CD1c-positive myeloid dendritic cell (primary cell): Measurements from ENCODE around the gene MYOZ1.
"Not testable (repeated sequence)": the region's sequence is repeated elsewhere in the genome, so short reads cannot be mapped to it uniquely, and the experiment has no call there.

Experiments
- DNase-seq: peaks from one replicate; pipeline ENCODE4 v3.0.0-alpha.2; 2016; ENCODE audit errors: extremely low spot score

MYOZ1 gene

DNA sequence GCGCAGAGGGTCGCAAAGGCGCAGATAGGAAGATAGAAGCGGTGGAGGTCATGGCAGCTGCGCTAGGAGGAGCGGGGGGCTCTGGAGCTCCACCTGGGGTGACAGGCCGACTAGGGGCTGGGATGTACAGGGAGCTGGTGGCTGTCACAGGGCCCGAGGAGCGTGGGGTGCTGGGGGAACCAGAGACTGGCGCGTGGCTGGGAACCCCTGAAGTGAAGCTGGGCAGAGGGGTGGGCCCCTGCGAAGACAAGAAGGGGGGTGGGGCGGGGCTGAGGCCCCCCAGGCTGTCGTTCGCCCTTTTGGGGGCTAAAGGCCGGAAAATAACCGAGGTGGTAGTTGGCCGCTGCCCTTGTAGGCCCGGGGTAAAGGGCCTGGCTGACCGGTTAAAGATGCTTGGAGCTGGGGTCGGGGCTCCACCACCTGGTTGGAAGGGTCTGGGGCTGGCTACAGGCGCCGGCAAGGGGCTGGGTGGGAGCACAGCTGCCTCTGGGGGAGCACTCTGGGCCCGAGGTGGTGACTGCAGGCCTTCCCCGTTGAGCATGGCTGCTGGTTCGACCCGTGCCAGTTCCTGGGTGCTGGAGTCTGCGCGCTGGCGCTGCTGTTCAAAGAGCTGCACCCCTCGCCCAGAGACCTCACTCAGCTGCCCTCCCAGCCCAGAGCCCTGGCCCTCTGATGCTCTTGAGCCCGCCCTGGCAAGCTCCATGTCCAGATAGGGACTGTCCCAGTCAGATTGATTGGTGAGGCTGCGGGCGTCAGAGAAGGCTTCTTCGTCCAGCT, 6.8 kb upstream of the MYOZ1 start:
- no peak for DNase-seq

DNA sequence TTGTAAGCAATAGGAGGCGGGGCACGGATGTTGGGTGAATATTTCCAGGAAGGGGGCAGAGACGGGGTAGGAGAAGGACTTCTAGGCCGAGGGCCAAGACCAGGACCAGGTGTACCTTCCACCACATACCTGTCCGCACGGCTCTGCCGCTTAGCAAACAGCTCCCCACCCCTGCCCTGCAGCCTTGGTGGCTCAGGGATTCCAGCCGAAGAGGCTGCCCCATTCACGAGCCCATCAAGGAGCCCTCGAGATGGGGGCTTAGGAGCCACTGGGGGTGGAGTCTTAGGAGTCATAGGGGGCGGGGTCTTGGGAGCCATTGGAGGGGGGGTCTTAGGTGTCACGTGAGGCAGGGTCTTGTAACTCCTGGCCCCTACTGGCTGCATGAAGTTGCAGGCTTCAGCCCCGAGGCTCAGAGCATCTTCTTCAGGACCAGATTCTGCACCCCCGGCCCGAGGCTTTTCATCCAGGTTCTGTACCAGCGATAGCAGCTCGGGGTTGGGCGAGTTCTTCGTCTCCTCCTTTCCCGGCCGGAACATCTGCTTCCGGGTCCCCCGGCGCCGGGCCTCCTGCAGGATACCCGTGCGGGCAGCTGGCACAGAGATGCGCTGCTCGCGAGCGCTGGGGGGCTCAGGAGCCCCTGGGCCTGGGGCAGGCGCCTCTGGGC, 6.1 kb upstream of the MYOZ1 start:
- DNase-seq = peak; percentile 35

DNA sequence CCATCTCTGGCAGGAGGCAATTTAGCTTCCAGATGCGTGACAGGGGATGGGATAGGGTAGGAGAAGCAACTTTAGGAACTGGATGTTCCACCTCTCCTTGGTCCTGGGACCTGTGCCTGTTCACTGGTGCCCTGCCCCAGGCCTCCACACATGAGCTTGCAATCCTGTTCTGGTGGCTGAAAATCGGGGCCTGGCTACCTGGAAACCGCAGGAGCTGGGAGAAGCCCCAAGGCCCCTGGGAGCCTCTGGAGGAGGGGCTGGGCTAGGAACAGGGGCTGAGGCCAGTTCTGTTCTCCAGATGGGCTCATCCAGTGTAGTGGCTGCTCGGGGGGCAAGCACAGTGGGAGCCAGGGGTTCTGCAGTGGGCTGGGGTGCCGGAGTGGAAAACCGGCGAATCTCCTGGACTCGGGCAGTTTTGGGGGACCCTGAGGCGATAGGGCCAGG, 5.3 kb upstream of the MYOZ1 start:
- no peak for DNase-seq

DNA sequence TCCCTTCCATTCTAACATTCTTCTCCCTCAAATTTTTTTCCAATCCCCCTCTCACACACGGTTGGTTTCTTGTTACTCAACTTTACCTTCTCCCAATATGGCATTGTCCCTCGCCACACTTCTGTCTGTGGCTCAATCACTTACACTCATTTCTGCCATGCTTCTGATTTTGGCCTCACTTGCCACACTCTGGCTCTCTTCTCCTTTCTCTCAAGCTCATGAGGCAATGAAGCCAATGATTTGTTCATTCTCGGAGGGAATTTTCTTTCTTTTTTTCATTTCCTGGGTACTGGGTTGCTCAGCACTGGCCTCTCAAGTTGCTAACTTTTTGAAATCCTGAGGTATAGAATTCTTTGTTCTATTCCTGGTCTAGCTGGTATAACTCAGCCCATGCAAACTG, 4.0 kb upstream of the MYOZ1 start:
- DNase-seq = peak; percentile 44

DNA sequence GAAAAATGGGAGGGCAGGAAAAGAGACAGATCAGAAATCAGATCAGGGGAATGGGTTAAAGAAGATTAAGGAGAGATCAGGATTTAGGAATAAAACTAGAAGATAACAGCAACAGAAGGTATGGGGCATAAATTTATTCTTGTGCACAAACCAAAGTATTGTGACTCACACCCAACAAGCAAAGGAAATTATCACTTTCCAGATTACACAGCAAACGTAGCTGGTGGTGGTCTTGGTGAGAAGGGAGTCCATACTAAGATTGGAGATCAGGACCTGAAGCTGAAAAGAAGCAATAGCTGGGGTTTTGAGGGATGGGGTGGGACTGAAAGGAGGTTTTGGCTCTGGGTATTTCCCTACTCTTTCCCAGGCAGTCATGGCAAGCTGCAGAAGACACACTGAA, 3.5 kb upstream of the MYOZ1 start:
- DNase-seq = no peak

DNA sequence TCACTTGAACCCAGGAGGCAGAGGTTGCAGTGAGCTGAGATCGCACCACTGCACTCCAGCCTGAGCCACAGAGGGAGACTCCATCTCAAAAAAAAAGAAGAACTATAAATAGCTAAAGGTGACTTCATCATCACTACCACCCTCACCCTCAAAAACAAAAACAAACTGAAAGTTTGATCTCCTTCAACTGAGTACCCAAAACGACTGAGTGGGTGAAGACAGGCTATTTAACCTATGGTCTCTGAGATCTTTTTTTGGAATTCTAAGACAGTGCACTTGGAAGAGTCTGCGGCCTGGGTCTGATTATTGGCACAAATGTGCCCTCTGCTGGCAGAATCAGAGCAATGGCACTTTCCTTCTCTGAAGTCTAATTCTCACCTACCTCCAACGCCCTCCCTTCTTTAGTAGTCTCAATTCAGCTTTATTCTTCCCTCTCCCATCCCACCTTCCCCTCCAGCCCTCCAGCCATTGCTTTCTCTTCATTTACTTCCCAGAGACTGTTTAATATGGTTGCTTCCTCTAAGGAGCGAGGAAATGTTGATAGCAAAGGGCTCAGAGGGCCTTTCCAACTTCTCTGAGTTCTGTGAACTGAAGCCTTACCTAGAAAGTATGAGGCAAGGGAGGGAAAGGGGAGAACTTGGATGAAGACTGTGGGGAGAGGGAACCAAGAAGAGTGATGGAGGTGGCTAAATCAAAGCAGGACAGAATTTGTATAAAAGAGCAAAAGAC, 2.9 kb upstream of the MYOZ1 start:
- DNase-seq = peak; percentile 70

DNA sequence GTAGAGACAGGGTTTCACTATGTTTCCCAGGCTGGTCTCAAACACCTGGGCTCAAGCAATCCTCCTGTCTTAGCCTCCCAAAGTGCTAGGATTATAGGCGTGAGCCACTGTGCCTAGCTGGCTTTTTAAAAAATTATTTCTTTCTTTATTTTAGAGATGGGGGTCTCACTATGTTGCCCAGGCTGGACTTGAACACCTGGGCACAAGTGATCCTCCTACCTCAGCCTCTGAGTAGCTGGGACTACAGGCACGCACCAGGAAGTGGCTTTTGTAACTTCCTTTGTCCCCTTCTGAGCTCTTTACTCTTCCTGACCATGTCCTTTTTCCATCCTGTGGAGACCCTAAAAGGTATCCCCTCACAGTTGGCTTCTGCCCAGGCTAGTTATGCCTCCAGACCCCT, 2.1 kb upstream of the MYOZ1 start:
- DNase-seq = no peak

DNA sequence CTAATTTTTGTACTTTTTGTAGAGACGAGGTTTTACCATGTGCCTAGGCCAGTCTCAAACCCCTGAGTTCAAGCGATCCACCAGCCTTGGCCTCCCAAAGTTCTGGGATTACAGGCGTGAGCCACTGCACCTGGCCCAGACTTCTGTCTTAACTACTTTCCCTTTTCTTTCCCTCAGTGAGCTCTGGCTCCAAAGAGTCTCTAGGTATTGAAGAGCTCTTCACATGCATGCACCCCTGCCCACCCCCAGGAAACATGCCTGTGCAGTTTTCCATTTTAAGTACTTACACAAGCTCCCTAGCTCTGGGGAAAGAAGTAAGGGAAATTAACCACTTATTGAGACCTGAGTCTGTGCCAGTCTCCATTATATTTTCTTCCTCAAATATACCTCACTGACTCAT, 2.0 kb downstream of the MYOZ1 start:
- DNase-seq = no peak

DNA sequence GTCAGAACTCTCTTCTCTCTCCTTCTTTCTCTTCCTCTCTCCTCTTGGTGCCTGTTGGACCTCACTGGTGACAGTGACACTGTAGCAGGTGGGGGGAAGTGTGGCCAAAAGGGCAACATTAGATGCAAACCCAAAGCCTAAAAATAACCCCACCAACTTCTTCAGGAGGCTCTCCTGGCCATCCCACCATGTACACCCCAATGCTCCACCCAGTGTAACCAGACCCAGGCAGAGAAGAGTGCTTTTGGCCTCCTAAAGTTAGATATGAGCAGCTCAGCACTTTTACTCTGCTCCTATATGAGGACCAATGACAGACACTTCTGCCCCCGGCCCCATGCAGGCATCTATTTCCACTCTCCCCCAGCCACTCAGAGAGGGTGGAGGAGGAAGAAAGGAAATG, 5.5 kb downstream of the MYOZ1 start:
- DNase-seq = no peak

DNA sequence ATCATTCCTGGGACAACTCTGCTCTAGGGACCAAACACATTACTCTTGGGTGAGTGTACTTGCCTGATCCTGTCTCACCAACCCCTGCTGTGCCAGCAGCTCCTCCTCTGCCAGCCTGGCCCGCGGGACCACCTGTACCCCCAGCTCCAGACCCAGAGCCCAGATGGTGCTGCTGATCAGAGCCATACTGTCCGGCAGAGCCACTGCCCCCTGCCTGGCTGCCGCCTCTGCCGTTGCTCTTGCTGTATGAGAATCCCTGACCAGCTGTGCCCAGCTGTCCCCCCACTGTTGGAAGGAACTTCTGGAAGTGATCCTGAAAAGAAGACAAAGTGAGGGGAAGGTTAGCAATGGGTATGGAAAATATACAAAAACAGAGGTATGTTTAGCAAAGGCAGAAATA, 6.9 kb downstream of the MYOZ1 start:
- DNase-seq = no peak

DNA sequence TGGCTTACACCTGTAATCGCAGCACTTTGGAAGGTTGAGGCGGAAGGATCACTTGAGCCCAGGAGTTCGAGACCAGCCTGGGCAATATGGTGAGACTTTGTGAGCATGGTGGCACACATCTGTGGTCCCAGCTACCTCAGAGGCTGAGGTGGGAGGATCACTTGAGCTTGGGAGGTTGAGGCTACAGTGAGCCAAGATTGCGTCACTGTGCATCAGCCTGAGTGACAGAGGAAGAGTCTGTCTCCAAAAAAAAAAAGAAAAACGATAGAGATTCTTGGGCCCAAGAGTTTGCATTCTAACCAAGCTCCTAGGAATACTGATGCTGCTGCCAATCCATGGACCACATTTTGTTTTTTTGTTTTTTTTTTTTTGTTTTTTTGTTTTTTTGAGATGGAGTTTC, 12.1 kb downstream of the MYOZ1 start:
- DNase-seq = no peak

DNA sequence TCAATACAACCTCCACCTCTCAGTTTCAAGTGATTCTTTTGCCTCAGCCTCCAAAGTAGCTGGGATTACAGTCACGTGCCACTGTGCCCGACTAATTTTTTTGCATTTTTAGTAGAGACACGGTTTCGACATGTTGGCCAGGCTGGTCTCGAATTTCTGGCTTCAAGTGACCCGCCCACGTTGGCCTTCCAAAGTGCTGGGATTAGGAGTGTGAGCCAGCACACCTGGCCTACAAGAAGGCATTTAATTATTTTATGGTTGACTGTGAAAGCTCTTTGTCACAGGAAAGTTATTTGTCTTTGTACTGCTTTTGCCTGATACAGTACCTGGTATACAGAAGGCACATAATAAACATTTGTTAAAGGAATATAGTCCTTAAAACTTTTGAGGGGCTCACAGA, 12.9 kb downstream of the MYOZ1 start:
- no peak for DNase-seq

DNA sequence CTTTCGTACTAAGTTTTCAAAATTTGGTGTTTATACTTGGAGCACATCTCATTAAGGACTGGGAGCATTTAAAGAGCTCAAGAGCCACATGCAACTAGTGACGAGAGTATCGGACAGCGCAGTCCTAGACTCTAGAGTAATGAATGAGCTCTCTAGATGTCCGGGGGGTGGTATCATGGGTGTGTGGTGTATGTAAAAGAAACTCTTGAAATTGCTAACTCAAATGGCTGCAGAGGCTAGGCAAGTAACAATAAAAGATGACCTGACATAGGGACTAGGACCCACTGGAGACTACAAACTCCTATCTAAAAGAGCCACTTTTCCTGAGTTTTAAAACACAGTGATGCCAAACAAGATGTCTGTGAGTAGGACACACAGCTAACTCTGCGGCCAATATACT, 14.0 kb downstream of the MYOZ1 start:
- no peak for DNase-seq

DNA sequence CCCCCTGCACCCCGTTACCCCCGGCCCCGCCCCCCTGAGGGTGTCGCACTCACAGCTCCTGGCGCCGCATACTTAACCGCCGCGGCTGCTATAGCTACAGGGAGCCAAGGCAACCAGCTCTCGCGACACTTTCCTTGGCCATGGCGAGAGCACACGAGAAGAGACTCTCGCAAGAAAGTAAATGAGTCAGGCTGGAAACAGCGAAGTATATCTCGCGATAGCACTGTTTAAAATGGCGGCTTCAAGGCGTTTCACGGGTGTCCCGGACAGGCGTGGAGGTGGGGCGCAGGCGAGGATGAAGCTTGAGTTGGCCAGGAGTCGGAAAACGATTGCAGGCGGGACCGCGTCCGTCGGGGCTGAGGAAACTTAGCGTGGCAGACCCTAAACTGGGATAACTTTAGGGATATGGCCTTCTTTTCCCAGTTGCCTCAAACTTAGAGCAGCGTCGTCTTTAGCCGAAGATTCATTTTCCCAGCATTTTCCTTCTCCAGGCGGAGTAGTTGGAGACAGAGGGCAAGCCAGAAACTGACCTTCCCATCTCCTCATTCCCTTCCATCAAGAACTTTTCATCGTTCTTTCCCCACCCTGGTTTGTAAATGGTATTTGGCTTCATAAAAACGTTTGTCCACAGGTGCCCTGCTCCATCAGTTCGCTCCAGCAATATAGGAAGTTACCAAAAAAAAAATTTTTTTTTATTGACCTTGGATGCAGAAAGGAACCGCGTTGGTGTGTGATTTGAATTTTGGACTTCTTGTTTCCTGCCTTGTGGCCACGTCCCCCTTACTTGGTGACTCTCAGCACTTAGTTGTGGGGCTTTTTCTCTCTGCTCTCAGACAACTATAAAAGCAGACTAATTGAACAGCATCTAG, 15.2 kb downstream of the MYOZ1 start:
- peak; percentile 99 for DNase-seq

DNA sequence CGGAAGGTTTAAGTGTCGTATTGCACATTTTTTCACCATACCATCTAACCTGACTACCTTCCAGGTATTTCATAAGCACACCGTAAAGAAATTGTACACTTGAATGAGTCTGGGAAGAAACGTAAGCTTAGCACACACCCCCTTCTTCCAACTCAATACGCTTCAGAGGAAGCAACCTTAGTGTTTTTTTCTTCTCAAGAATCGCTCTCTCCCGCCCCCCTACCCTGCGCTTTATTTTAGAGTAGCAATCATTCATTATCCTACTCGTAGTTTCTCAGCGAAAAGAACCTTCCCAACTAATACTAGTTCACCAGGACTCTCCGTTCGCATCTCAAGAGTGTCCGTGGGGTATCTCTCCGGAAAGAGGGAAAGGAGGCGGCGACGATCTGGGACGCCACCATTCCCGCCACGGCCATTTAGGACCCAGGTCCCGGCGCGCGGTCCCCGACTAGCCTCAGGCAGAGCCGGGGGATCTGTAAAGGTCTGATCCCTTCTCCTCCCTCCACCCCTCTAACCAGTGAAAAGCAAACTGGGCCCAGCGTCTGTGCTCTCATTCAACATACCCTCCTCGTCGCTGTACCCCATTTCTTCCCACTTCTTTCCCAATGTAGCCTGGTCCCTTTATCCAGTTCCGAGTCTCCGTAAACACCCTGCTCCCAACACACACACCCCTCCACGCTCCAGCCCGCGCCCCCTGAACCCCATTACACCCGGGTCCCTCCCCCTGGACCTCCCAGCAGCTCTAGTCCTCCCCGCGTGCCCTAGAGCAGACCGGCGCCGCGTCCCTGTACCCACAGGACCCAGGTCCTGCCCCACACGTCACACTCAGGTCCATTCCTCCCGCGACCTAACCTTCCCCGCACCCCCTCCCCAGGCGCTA, 16.0 kb downstream of the MYOZ1 start:
- DNase-seq = peak; percentile 38

DNA sequence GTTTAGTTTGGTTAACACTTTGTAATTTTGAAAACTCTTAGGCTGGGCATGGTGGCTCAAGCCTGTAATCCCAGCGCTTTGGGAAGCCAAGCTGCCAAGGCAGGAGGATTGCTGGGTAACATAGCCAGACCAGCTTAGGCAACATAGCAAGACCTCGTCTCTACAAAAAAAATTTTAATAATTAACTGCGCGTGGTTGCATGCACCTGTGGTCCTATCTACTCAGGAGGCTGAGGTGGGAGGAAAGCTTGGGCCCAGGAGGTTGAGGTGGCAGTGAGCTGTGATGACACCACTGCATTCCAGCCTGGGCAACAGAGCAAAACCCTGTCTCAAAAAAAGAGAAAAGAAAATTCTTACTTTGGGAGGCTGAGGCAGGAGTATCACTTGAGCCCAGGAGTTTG, 18.2 kb downstream of the MYOZ1 start:
- no peak for DNase-seq

DNA sequence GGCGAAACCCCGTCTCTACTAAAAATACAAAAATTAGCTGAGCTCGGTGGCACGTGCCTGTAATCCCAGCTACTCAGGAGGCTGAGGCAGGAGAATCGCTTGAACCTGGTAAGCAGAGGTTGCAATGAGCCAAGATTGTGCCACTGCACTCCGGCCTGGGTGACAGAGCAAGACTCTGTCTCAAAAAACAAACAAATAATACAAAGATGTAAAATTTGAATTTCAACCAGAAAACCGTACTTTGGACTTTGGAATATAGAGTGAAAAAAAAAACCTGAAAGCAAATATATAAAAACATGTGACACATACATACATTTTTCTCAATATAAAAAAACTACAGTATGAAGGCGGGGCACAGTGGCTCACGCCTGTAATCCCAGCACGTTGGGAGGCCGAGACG, 20.3 kb downstream of the MYOZ1 start:
- DNase-seq = not testable (repeated sequence)

DNA sequence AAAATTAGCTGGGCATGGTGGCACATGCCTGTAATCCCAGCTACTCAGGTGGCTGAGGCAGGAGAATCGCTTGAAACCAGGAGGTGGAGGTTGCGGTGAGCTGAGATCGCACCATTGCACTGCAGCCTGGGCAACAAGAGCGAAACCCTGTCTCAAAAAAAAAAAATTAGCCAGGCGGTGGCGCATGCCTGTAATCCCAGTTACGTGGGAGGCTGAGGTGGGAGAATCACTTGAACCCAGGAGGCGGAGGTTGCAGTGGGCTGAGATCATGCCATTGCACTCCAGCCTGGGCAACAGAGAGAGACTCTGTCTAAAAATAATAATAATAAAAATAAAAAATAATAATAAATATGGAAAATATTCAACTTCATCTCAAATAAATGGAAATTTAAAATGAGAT, 24.1 kb downstream of the MYOZ1 start:
- DNase-seq = not testable (repeated sequence)

DNA sequence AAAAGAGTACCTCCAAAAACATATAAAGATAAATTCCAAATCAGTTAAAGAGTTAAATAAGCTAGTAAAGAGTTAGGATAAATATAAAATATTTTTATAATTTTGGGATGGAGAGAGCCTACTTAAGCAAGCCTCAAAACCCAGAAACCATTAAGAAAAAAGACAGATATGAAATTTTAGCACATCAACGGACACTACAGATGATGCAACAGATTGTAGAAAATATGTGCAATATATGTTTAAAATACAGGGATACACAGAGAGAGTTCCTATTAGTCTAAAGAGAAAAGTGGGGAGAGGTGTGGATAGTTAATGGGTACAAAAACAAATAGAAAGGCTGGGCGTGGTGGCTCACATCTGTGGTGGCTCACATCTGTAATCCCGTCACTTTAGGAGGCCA, 26.6 kb downstream of the MYOZ1 start:
- no peak for DNase-seq

DNA sequence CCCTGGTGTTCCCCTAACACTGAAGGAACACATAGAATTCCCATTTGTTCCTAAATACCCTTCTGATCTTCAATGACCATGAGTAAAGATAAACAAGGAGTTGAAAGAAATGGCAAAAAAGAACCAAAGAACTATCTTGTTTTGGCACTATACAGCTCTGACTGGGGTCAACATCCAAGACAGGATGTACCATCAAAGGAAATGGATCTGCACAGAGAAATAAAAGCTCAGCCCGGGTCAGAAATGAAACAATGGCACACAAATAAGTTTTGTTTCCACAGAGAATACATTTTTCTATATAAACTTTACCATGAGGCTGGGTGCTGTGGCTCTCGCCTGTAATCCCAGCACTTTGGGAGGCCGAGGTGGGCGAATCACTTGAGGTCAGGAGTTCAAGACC, 32.2 kb downstream of the MYOZ1 start:
- DNase-seq = no peak

DNA sequence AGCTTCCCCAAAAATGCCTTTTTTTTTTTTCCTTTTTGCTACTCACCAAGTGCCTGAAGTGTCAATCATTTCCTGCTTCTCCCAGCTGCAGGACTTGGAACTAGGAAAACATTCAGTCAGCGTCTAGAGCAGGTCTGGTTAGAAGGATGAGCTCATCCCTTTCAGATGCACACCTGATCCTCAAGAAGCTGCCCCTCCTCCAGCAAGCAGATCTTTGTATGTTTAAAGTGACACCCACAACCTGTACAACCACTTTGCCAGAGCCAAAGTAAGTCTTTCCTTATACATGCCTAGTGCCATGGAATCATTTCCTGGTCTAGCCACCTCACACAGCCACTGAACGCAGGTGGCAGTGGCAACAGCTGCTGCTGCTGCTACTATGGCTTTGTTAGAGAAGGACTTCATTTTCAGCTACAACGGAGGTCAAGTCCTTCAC, 39.8 kb downstream of the MYOZ1 start:
- no peak for DNase-seq
